ENCODE measurements around the gene D2HGDH.
"Not testable (repeated sequence)": the region's sequence is repeated elsewhere in the genome, so short reads cannot be mapped to it uniquely, and the experiment has no call there.

D2HGDH gene

GRCh38 chr2:241812730-241813643, 78.6 kb downstream of the D2HGDH start:
- DNase-seq (ENCODE audit: low spot score in 2 of 2), result no peak
- peak overlapping the region; percentile 78 for H3K27ac Mint-ChIP-seq
- peaks cover 14% of the 10 kb centered on the region for H3K27me3 Mint-ChIP-seq
- H3K9me3 Mint-ChIP-seq, result no peaks in the 10 kb centered on the region
- H3K36me3 Mint-ChIP-seq, result no peaks in the 10 kb centered on the region
- H3K4me1 Mint-ChIP-seq, result peaks cover 6% of the 10 kb centered on the region
- no peak overlapping the region for H3K4me3 Mint-ChIP-seq
- no peak for ATAC-seq (ENCODE audit: low read depth)

DNA sequence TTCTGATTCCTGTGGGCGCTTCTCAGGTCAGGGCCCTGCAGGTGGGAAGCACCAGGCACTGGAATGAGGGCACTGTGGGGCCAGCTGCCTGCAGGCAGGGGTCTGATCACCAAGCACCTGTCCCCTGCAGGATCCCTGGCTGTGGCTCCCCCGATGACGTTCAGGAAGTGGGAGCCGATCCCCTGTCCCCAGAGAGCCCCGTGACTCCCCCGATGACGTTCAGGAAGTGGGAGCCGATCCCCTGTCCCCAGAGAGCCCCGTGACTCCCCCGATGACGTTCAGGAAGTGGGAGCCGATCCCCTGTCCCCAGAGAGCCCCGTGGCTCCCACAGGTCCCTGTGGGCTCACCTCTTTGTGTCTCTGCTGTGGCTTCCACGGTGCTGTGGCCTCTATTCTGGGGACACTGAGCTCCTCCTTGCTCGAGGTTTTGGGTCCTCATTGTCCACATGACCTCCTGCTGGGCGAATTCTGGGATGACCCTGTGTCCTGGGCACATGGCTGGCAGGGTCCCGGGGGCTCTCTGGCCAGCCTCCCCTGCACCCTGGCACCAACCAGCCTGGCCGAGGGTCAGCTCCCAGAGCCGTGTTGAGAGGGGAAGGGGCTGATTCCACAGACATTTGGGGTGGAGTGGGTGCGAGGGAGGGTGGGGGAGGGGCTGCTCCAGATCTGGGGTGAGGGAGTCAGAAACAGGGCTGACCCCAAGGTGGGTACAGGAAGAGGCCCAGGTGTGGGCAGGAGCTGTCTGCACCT, 79.4 kb downstream of the D2HGDH start:
- Mint-ChIP-seq H3K36me3 (no peaks in the 10 kb centered on the region), H3K9me3 (no peaks in the 10 kb centered on the region), H3K4me3 (peak overlapping the region; percentile 16), H3K27ac (peak overlapping the region; percentile 78), H3K4me1 (peaks cover 6% of the 10 kb centered on the region), H3K27me3 (peaks cover 10% of the 10 kb centered on the region)
- ATAC-seq (ENCODE audit: low read depth) (peak; percentile 83), DNase-seq (ENCODE audit: low spot score in 2 of 2) (peak in 1 of 2 donors; percentile 54)

DNA sequence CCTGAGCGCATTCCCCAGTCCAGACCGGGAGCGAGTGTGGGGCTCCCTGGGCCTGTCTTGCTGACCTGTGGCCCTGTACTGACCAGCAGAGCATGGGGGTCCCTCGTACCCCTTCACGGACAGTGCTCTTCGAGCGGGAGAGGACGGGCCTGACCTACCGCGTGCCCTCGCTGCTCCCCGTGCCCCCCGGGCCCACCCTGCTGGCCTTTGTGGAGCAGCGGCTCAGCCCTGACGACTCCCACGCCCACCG, 79.9 kb downstream of the D2HGDH start:
- H3K27me3 Mint-ChIP-seq, result peaks cover 14% of the 10 kb centered on the region
- no peak for ATAC-seq (ENCODE audit: low read depth)
- H3K27ac Mint-ChIP-seq, result no peak overlapping the region
- H3K36me3 Mint-ChIP-seq, result no peaks in the 10 kb centered on the region
- H3K4me3 Mint-ChIP-seq, result no peak overlapping the region
- no peak for DNase-seq (ENCODE audit: low spot score in 2 of 2)
- peaks cover 6% of the 10 kb centered on the region for H3K4me1 Mint-ChIP-seq
- no peaks in the 10 kb centered on the region for H3K9me3 Mint-ChIP-seq

DNA sequence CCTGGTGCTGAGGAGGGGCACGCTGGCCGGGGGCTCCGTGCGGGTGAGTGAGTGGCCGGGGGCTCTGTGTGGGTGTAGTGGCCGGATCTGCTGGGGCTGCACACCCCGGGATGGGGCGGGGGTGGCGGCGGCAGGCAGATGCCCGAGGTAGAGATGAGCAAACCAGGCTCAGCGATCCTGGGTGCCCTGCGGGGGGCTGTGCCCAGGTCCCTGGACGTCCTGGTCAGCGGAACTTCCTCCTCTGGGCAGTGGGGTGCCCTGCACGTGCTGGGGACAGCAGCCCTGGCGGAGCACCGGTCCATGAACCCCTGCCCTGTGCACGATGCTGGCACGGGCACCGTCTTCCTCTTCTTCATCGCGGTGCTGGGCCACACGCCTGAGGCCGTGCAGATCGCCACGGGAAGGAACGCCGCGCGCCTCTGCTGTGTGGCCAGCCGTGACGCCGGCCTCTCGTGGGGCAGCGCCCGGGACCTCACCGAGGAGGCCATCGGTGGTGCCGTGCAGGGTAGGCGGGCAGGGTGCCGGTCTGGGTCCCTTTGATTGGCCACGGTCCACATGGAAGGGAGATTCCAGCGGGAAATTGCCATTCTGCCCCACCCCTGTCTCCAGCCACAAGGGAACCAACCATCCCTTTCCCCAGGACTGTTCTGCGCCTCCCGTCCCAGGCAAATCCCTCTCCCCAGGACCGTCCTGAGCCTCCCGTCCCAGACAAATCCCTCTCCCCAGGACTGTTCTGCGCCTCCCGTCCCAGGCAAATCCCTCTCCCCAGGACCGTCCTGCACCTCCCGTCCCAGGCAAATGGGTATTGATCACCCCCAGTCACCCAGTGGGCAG, 80.4 kb downstream of the D2HGDH start:
- ATAC-seq (ENCODE audit: low read depth) (no peak), DNase-seq (ENCODE audit: low spot score in 2 of 2) (no peak)
- H3K36me3 Mint-ChIP-seq, result no peaks in the 10 kb centered on the region
- no peaks in the 10 kb centered on the region for H3K9me3 Mint-ChIP-seq
- peaks cover 14% of the 10 kb centered on the region for H3K27me3 Mint-ChIP-seq
- H3K4me1 Mint-ChIP-seq, result peaks cover 7% of the 10 kb centered on the region
- no peak overlapping the region for H3K27ac Mint-ChIP-seq
- no peak overlapping the region for H3K4me3 Mint-ChIP-seq

DNA sequence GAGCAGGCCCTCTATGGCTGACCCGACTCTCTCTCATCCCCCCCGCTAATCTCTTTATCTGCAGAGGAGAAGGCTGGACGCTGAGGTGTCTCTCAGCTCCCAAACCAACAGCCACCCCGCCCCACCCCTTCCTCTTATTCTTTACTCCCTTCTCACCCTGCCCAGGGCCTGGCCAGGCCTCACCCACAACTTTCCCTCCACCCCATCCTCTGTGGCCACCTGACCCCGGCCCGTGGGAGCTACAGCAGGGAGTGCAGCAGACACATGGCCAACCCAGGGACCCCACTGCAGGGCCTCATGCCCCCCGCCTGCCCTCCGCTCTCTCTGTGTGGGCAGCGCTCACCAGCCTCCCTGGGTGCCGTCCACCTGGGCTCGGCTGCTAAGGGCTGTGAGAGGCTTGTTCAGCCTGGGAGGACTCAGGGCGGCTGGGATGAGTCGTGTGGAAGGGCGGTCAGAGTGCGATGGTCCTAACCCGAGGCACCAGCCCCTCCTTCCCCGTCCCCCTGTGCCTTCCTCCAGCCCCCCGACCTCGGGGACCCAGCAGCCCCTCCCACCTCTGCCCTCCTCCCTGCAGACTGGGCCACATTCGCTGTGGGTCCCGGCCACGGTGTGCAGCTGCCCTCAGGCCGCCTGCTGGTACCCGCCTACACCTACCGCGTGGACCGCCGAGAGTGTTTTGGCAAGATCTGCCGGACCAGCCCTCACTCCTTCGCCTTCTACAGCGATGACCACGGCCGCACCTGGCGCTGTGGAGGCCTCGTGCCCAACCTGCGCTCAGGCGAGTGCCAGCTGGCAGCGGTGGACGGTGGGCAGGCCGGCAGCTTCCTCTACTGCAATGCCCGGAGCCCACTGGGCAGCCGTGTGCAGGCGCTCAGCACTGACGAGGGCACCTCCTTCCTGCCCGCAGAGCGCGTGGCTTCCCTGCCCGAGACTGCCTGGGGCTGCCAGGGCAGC, 81.3 kb downstream of the D2HGDH start:
- DNase-seq (ENCODE audit: low spot score in 2 of 2), result peak in 1 of 2 donors; percentile 11
- H3K27ac Mint-ChIP-seq, result no peak overlapping the region

DNA sequence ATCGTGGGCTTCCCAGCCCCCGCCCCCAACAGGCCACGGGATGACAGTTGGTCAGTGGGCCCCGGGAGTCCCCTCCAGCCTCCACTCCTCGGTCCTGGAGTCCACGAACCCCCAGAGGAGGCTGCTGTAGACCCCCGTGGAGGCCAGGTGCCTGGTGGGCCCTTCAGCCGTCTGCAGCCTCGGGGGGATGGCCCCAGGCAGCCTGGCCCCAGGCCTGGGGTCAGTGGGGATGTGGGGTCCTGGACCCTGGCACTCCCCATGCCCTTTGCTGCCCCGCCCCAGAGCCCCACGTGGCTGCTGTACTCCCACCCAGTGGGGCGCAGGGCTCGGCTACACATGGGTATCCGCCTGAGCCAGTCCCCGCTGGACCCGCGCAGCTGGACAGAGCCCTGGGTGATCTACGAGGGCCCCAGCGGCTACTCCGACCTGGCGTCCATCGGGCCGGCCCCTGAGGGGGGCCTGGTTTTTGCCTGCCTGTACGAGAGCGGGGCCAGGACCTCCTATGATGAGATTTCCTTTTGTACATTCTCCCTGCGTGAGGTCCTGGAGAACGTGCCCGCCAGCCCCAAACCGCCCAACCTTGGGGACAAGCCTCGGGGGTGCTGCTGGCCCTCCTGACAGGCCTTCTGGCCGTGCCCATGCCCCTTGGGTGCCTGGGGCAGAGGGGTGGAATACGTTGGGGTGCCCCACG, 82.1 kb downstream of the D2HGDH start:
- Mint-ChIP-seq H3K4me3 (no peak overlapping the region), H3K27me3 (peaks cover 17% of the 10 kb centered on the region), H3K9me3 (no peaks in the 10 kb centered on the region), H3K27ac (peak overlapping the region; percentile 45), H3K36me3 (no peaks in the 10 kb centered on the region), H3K4me1 (peaks cover 13% of the 10 kb centered on the region)
- no peak for ATAC-seq (ENCODE audit: low read depth)
- DNase-seq (ENCODE audit: low spot score in 2 of 2), result no peak

More for the DNA sequence above, 81.3 kb downstream of the D2HGDH start:
- Mint-ChIP-seq H3K27me3 (peaks cover 14% of the 10 kb centered on the region), H3K9me3 (no peaks in the 10 kb centered on the region), H3K36me3 (no peaks in the 10 kb centered on the region), H3K4me1 (peaks cover 11% of the 10 kb centered on the region), H3K4me3 (no peak overlapping the region)
- ATAC-seq (ENCODE audit: low read depth), result no peak

DNA sequence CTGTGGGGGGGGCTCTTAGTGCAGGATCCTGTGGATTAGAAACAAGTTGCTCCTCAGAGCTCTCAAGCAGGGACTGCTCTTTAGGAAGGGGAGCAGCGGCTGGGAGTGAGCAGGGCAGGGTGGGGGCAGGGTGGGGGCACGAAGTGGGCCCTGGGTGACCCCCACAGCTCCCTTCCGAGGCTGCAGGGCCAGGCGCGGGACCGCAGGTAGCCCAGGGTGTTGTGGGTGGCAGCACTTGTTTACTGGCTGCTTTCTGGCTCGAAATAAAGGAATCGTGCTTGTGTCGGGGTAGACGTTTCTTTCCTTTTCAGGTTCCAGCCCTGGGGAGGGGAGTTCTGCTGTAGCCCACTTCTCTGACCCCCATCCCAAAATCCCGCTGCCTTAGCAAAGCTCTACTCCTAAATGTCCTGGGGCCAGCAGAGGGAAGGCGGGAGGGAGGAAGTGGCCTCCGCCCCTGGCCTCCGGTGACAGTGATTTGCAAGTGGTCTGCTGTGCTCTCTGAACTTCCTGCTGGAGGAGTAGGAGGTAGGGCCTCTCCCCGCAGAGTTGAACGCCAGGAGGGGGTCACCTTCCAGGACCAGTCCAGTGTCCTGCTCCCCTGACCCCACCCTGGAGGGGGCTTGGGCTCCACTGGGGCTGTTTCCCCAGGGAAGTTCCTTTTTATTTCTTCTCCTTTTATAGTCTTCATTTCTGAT, 82.8 kb downstream of the D2HGDH start:
- no peak for ATAC-seq (ENCODE audit: low read depth)
- H3K27ac Mint-ChIP-seq, result peak overlapping the region; percentile 45
- H3K4me3 Mint-ChIP-seq, result peak overlapping the region; percentile 63

GRCh38 chr2:241817821-241818215, 83.4 kb downstream of the D2HGDH start:
- H3K27ac Mint-ChIP-seq, result peak overlapping the region; percentile 45
- not testable (repeated sequence) for H3K36me3 Mint-ChIP-seq; ATAC-seq (ENCODE audit: low read depth)

More for the DNA sequence above, 82.8 kb downstream of the D2HGDH start:
- H3K27me3 Mint-ChIP-seq, result peaks cover 17% of the 10 kb centered on the region
- DNase-seq (ENCODE audit: low spot score in 2 of 2), result no peak
- no peaks in the 10 kb centered on the region for H3K36me3 Mint-ChIP-seq
- peaks cover 13% of the 10 kb centered on the region for H3K4me1 Mint-ChIP-seq
- no peaks in the 10 kb centered on the region for H3K9me3 Mint-ChIP-seq

More at GRCh38 chr2:241817821-241818215, 83.4 kb downstream of the D2HGDH start:
- DNase-seq (ENCODE audit: low spot score in 2 of 2), result peak in 1 of 2 donors; percentile 3
- not testable (repeated sequence) for H3K4me3 Mint-ChIP-seq, H3K9me3 Mint-ChIP-seq
- peaks cover 22% of the 10 kb centered on the region for H3K27me3 Mint-ChIP-seq
- H3K4me1 Mint-ChIP-seq, result peaks cover 16% of the 10 kb centered on the region

Data from memory B cell (primary cell).